GM12874 (cell line): ENCODE data around the gene KIAA1671.

Source experiments
- CTCF ChIP-seq: IDR thresholded peaks from 2 replicates; pipeline ENCODE4 v1.5.1; 2011; ENCODE audit warnings: low read depth, mild to moderate bottlenecking, control low read depth, low read length, moderate library complexity; ENCODE audit not compliant: insufficient read depth

Gene KIAA1671

GRCh38 chr22:25207553-25208157 is 255.1 kb downstream of the KIAA1671 start:
- no peak for TF ChIP-seq CTCF

- TF ChIP-seq CTCF = no peak
Measured at GRCh38 chr22:25208328-25208727, 255.8 kb downstream of the KIAA1671 start.

- TF ChIP-seq CTCF = no peak
Measured at GRCh38 chr22:25208743-25209505, 256.4 kb downstream of the KIAA1671 start.

GRCh38 chr22:25210793-25211192 is 258.3 kb downstream of the KIAA1671 start:
- TF ChIP-seq CTCF = no peak

GRCh38 chr22:25212337-25212736 is 259.8 kb downstream of the KIAA1671 start:
- TF ChIP-seq CTCF = no peak

- TF ChIP-seq CTCF = no peak
Measured at GRCh38 chr22:25213221-25213620, 260.7 kb downstream of the KIAA1671 start.

- TF ChIP-seq CTCF = no peak
Measured at GRCh38 chr22:25216230-25216629, 263.7 kb downstream of the KIAA1671 start.
